ENCODE results near the gene RTBDN. TPM values are rescaled to one million over a fixed set of nuclear protein-coding genes. Genes with fewer than 3 reads are reported as not detected.

Gene RTBDN
- total RNA-seq, 6 experiments from 2014 or later: not detected

GRCh38 chr19:12783849-12784393, 50.5 kb downstream of the RTBDN start:
- TF ChIP-seq, protein P1, sequence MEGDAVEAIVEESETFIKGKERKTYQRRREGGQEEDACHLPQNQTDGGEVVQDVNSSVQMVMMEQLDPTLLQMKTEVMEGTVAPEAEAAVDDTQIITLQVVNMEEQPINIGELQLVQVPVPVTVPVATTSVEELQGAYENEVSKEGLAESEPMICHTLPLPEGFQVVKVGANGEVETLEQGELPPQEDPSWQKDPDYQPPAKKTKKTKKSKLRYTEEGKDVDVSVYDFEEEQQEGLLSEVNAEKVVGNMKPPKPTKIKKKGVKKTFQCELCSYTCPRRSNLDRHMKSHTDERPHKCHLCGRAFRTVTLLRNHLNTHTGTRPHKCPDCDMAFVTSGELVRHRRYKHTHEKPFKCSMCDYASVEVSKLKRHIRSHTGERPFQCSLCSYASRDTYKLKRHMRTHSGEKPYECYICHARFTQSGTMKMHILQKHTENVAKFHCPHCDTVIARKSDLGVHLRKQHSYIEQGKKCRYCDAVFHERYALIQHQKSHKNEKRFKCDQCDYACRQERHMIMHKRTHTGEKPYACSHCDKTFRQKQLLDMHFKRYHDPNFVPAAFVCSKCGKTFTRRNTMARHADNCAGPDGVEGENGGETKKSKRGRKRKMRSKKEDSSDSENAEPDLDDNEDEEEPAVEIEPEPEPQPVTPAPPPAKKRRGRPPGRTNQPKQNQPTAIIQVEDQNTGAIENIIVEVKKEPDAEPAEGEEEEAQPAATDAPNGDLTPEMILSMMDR (IDR thresholded peaks at IDR 0.05): no peak
- Mint-ChIP-seq H3K9me3 (no peaks in the 10 kb centered on the region), H3K36me3 (ENCODE audit: low read depth) (no peaks in the 10 kb centered on the region), H3K4me1 (ENCODE audit: low read depth) (peaks cover 26% of the 10 kb centered on the region), H3K27me3 (ENCODE audit: insufficient read depth) (no peaks in the 10 kb centered on the region), H3K4me3 (peak overlapping the region; percentile 76), H3K27ac (peak overlapping the region; percentile 92; the same call in 1 of the 2 replicates)
- DNase-seq: no peak

GRCh38 chr19:12783291-12783848, 51.0 kb downstream of the RTBDN start:
- Mint-ChIP-seq H3K27me3 (ENCODE audit: insufficient read depth) (no peaks in the 10 kb centered on the region), H3K4me3 (peak overlapping the region; percentile 76), H3K27ac (peak overlapping the region; percentile 92; the same call in 1 of the 2 replicates), H3K36me3 (ENCODE audit: low read depth) (no peaks in the 10 kb centered on the region), H3K4me1 (ENCODE audit: low read depth) (peaks cover 26% of the 10 kb centered on the region), H3K9me3 (no peaks in the 10 kb centered on the region)
- no peak for DNase-seq
- TF ChIP-seq, protein P1 (IDR thresholded peaks at IDR 0.05): no peak

DNA sequence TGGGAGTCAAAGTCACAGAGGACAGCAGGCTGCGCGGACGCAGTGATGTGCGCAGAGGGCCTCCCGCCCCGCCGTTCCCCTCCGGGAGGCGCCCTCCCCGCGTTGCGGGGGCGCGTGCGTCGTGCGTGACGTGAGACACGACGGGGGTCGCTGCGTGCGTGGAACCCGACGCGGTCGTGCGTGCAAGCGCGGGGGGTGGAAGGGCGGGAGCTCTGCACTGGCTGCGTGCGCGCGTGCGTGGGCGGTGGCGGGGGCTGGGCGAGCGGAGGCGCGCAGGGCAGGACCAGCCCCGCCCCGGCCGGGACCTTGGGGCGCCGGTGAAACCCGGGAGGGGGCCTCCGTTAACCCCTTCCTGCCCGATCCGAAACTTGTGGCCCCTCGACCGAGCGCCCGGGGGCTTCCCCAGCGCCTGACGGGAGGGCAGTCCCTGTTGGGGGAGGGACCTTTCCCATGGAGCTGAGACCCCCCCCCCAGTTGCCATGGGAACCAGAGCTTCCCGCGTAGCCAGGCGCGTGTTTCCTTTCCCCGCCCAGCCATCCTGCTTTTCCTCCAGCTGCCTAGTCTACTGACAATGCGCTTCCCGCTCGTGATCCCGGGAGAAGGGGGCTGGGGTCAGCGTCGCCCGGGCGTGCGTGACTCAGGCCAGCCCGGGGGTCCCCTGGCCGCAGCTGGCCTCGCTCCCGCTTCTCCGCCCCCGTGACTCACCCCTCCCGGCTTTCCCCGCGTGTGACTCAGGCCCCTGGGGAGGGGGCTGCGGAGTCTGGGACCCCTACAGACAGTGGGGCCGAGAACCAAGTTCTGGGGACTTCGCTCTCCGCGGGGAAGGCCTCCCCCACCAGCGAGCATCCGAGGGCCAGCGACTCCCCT, 51.7 kb downstream of the RTBDN start:
- Mint-ChIP-seq H3K4me1 (ENCODE audit: low read depth) (peaks cover 24% of the 10 kb centered on the region), H3K4me3 (peak overlapping the region; percentile 84), H3K27me3 (ENCODE audit: insufficient read depth) (no peaks in the 10 kb centered on the region), H3K27ac (peak overlapping the region; percentile 92), H3K9me3 (no peaks in the 10 kb centered on the region), H3K36me3 (ENCODE audit: low read depth) (no peaks in the 10 kb centered on the region)
- DNase-seq: no peak
- TF ChIP-seq, protein P1 (IDR thresholded peaks at IDR 0.05): peak; percentile 44; the same call in 1 of the 2 replicates

DNA sequence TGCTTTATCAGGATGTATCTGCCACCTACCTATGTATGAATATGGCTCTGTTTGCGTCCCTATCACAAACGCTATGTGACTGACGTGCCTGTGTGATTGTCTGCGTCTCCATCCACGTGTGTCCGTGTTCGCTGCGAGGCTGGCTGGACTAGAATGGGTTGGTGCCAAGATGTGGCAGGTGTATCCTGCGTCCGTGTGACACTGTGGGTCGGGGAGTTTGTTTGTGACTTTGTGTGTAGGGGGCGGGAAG, 52.3 kb downstream of the RTBDN start:
- Mint-ChIP-seq H3K36me3 (ENCODE audit: low read depth) (no peaks in the 10 kb centered on the region), H3K4me3 (peak overlapping the region; percentile 84), H3K9me3 (no peaks in the 10 kb centered on the region), H3K27me3 (ENCODE audit: insufficient read depth) (no peaks in the 10 kb centered on the region; the same call in 1 of the 2 replicates), H3K4me1 (ENCODE audit: low read depth) (peaks cover 29% of the 10 kb centered on the region), H3K27ac (peak overlapping the region; percentile 77)
- DNase-seq: no peak
- TF ChIP-seq, protein P1 (IDR thresholded peaks at IDR 0.05): no peak

DNA sequence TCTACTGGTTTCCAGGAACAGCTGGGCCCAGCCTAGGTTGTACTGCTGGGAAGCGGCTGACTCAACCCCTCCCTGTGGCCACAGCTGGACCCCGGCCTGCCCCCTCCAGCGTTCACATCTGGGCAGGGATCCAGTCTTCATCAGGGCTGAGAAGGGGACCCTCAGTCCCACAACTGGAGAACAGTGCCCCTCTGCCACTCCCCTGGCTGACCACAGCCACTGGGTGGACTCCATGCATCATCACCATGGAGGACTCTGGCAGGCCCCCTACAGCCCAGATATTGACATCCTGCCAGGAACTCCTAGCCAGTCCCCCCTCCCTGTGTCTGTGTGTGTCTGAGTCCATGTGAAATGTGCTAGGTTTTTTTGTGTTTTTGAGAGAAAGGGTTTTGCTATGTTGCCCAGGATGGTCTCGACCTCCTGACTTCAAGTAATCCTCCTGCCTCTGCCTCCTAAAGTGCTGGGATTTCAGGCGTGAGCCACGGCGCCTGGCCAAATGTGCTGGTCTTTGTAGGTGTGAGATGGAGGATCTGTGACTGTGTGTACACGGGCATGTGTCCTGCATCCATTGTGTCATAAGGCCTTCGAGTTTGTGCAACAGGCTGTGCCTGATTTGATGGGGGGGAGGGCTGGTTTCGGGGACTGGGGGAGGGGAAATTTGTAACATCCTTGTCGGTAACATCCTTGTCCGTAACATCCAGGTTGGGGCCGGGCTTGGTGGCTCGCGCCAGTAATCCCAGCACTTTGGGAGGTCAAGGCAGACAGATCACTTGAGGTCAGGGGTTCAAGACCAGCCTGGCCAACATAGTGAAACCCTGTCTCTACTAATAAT, 55.0 kb downstream of the RTBDN start:
- Mint-ChIP-seq H3K9me3 (no peaks in the 10 kb centered on the region), H3K36me3 (ENCODE audit: low read depth) (no peaks in the 10 kb centered on the region), H3K4me3 (peak overlapping the region; percentile 91), H3K27me3 (ENCODE audit: insufficient read depth) (no peaks in the 10 kb centered on the region; the same call in 1 of the 2 replicates), H3K4me1 (ENCODE audit: low read depth) (peaks cover 32% of the 10 kb centered on the region), H3K27ac (peak overlapping the region; percentile 95)
- no peak for DNase-seq
- TF ChIP-seq, protein P1 (IDR thresholded peaks at IDR 0.05): peak; percentile 42; the same call in 1 of the 2 replicates
